GM12878 (cell line): Measurements from ENCODE around the gene PSMG3. TPM values are rescaled to one million over a fixed set of nuclear protein-coding genes. Genes with fewer than 3 reads are reported as not detected.
A peak's percentile ranks its signal among the peaks of the same experiment; 100 is the strongest.

Experiments
- ATAC-seq: fragments of 200-7000 bp; cut with Tn5 transposase; 3 replicates; pipeline ENCODE4 v1.9.1; 2020; ENCODE audit warnings: mild to moderate bottlenecking, moderate library complexity
- BruUV-seq: library from RNA; stranded (reverse); fragments of 400-500 nt; replicated peaks from 2 replicates; lab custom pipeline; 2021; lab: Mats Ljungman, UMichigan
- CTCF ChIA-PET: fragments of 300-600 bp; sonication (Branson Sonifier 250); formaldehyde crosslinking; extraction: SDS; loops from one replicate; lab custom pipeline; 2021; ENCODE audit warnings: inconsistent platforms; lab: Yijun Ruan, JAX
- POLR2A ChIA-PET: fragments of 350-600 bp; formaldehyde crosslinking; extraction: SDS; loops from one replicate; lab custom pipeline; 2021; ENCODE audit warnings: inconsistent platforms; lab: Charles Lee
- RAD21 ChIA-PET: fragments of 300-600 bp; sonication (Branson Sonifier 250); formaldehyde crosslinking; loops from one replicate; lab custom pipeline; 2023; ENCODE audit warnings: antibody characterized with exemption; ENCODE audit not compliant: unreplicated experiment; lab: Charles Lee
- SMC1A ChIA-PET: fragments of 300-600 bp; sonication (Branson Sonifier 250); formaldehyde crosslinking; loops from one replicate; lab custom pipeline; 2023; ENCODE audit not compliant: unreplicated experiment, uncharacterized antibody; lab: Charles Lee
- DNase-seq: peaks from one replicate; pipeline ENCODE4 v3.0.0-alpha.2; 2011; ENCODE audit warnings: low read depth, low spot score
- FAIRE-seq: peaks from 3 replicates; lab custom pipeline; 2011; peaks lifted over from hg19 to GRCh38; lab: Jason Lieb, UNC
- H2AFZ ChIP-seq: 2 replicates; pipeline ENCODE4 v1.6.0; 2011; ENCODE audit warnings: low read depth, low read length, control low read depth; ENCODE audit not compliant: control insufficient read depth
- H3K27ac ChIP-seq: 2 replicates; pipeline ENCODE4 v1.5.1; 2011; ENCODE audit warnings: control low read depth; ENCODE audit not compliant: control insufficient read depth, insufficient read depth
- H3K27me3 ChIP-seq, 2 experiments: replicated peaks in 1 of 2; 2 replicates each; pipeline versions ENCODE4 v1.6.0 to v1.6.1; 2011; ENCODE audit warnings: low read length in 1 of 2; ENCODE audit not compliant: control insufficient read depth in 2 of 2, insufficient read depth in 2 of 2
- H3K36me3 ChIP-seq, 2 experiments: 2 replicates each; pipeline ENCODE4 v1.5.1; 2011; ENCODE audit warnings: low read length in 1 of 2; ENCODE audit not compliant: control insufficient read depth in 2 of 2, insufficient read depth in 2 of 2
- H3K4me1 ChIP-seq: 2 replicates; pipeline ENCODE4 v1.6.1; 2011; ENCODE audit warnings: mild to moderate bottlenecking, low read length, moderate library complexity, mixed read lengths; ENCODE audit not compliant: control insufficient read depth, insufficient read depth
- H3K4me2 ChIP-seq: 2 replicates; pipeline ENCODE4 v1.6.0; 2011; ENCODE audit warnings: control low read depth; ENCODE audit not compliant: control insufficient read depth, insufficient read depth
- H3K4me3 ChIP-seq: fragments of 200-600 bp; sonication (generic); 2 replicates; pipeline ENCODE4 v1.5.1; 2016
- H3K79me2 ChIP-seq: 2 replicates; pipeline ENCODE4 v1.6.0; 2011; ENCODE audit warnings: low read length; ENCODE audit not compliant: control insufficient read depth, insufficient read depth
- H3K9ac ChIP-seq: 2 replicates; pipeline ENCODE4 v1.8.0; 2011; ENCODE audit warnings: low read length, control low read depth, mixed read lengths; ENCODE audit not compliant: control insufficient read depth, insufficient read depth
- H3K9me3 ChIP-seq: replicated peaks from 3 replicates; pipeline ENCODE4 v1.5.1; 2011; ENCODE audit warnings: mild to moderate bottlenecking, low read length; ENCODE audit not compliant: control insufficient read depth, insufficient read depth
- H4K20me1 ChIP-seq: 2 replicates; pipeline ENCODE4 v1.6.0; 2011; ENCODE audit not compliant: control insufficient read depth, insufficient read depth
- E4F1 ChIP-seq: fragments of 450-650 bp; IDR thresholded peaks from 2 replicates; pipeline ENCODE4 v1.6.1; 2018; ENCODE audit warnings: borderline replicate concordance, mild to moderate bottlenecking; ENCODE audit not compliant: partially characterized antibody
- KAT2A ChIP-seq: conservative IDR thresholded peaks from 2 replicates; pipeline ENCODE4 v1.6.1; 2011; ENCODE audit warnings: low read depth, low read length; ENCODE audit not compliant: control insufficient read depth
- NFYB ChIP-seq: IDR thresholded peaks from 2 replicates; pipeline ENCODE4 v1.6.1; 2011; ENCODE audit warnings: low read depth, mild to moderate bottlenecking, low read length, improper control_type of control experiment, moderate library complexity; ENCODE audit not compliant: insufficient read depth
- SREBF1 ChIP-seq: IDR thresholded peaks from 2 replicates; pipeline ENCODE4 v1.6.1; 2012; ENCODE audit warnings: mild to moderate bottlenecking, low read length
- WGBS: methylation state at CpG from one replicate; pipeline ENCODE4 v1.1.6; 2016; ENCODE audit warnings: low lambda C conversion rate; ENCODE audit not compliant: insufficient replicate concordance, insufficient coverage; ENCODE audit errors: missing lambda C conversion rate; 5-methylcytosine and 5-hydroxymethylcytosine counted together
- in situ Hi-C: fragments of 300-500 bp; cut with MboI; formaldehyde crosslinking; loops from 9 replicates; pipeline ENCODE4 v1.14.3; 2018; ENCODE audit warnings: mixed read lengths
- intact Hi-C: fragments of 100-400 bp; cut with micrococcal nuclease; formaldehyde crosslinking; loops from one replicate; pipeline ENCODE4 v1.14.2; 2022; ENCODE audit not compliant: unreplicated experiment
- polyA plus RNA-seq, 11 experiments: library from polyadenylated mRNA; depleted of rRNA in 4 of 11; unstranded in 6 of 11; stranded (reverse) in 5 of 11; fragments of >200 nt; fragmentation: Nextera tagmentation in 4 of 11; fragmentation: Illumina TruSeq in 1 of 11; extraction: Ambion mirVana in 4 of 11; extraction: Trizol in 1 of 11; gene quantifications; 1 replicate in 1 of 11; 2 replicates in 10 of 11; pipeline versions ENCODE4 v1.2.1 to v1.2.3, GENCODE V29; 2011 to 2016; ENCODE audit warnings: inconsistent platforms in 2 of 11, missing spikeins in 2 of 11, low read depth in 1 of 11
- total RNA-seq, 4 experiments: library from RNA; depleted of rRNA in 3 of 4; stranded (reverse); fragments of >200 nt in 3 of 4; fragmentation: Illumina TruSeq in 1 of 4; extraction: Trizol in 1 of 4; gene quantifications; 2 replicates each; pipeline versions ENCODE4 v1.2.1 to v1.2.3, GENCODE V29; 2013 to 2021

The PSMG3 gene
- total and polyA plus RNA-seq, 10 of the 15 experiments (the other 5 are each of a cell fraction or from before 2014, with no cell fraction given) = 23.9 to 115 (median 60.6) TPM

GRCh38 chr7:1545417-1546246, 24.2 kb downstream of the PSMG3 start:
- no peak for FAIRE-seq
- Histone ChIP-seq H3K36me3 (peaks cover 2 to 9% of the 10 kb centered on the region in 2 experiments; a peak in 3 of 4 replicates), H3K27ac (no peak overlapping the region), H3K79me2 (no peaks in the 10 kb centered on the region), H3K9me3 (no peaks in the 10 kb centered on the region), H3K9ac (no peak overlapping the region), H2AFZ (no peak overlapping the region), H3K4me2 (no peak overlapping the region), H3K4me1 (no peaks in the 10 kb centered on the region), H3K4me3 (no peak overlapping the region), H4K20me1 (no peaks in the 10 kb centered on the region), H3K27me3 (no peaks in the 10 kb centered on the region)
- CTCF ChIA-PET = no interaction called here
- in situ Hi-C loops (no loop called here), intact Hi-C loops (no loop called here)
- SMC1A ChIA-PET = no interaction called here
- peak; percentile 12; the same call in 1 of the 3 replicates for ATAC-seq
- no peak for DNase-seq
- POLR2A ChIA-PET = no interaction called here
- no TSS peak for BruUV-seq
- RAD21 ChIA-PET = no interaction called here
- TF ChIP-seq NFYB = no peak
- TF ChIP-seq SREBF1 = no peak
- TF ChIP-seq E4F1 = no peak
- TF ChIP-seq KAT2A = no peak
- 61% methylated on average over 31 of the region's 40 CpGs for WGBS
